ENCODE data around the gene FOXR2.

FOXR2 gene, protein sequence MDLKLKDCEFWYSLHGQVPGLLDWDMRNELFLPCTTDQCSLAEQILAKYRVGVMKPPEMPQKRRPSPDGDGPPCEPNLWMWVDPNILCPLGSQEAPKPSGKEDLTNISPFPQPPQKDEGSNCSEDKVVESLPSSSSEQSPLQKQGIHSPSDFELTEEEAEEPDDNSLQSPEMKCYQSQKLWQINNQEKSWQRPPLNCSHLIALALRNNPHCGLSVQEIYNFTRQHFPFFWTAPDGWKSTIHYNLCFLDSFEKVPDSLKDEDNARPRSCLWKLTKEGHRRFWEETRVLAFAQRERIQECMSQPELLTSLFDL

DNA sequence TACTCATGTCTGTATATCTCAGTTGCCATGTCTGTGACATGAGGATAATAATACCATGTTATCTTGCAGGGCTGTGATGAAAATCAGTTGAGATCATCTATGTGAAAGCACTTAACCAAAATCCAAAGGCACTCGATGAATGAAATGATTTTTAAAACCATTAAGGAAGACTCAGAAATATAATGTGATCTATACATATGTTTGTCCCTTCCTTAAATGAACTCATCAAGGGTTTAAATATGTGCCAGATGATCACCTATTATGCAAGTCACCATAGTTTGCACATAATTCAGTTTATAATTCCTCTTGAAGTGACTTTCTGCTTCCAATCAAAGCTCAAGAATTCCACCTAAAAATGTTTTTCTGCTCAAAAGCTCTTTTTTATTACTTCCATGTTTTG, at the start of gene FOXR2:
Gene FOXR2 (plus strand): TSS at position 301 of the 400 bp plus-strand sequence. CDS start 312 bp downstream, outside the sequence.
- no peak for DNase-seq (ENCODE audit: low read depth in 2 of 2)

DNA sequence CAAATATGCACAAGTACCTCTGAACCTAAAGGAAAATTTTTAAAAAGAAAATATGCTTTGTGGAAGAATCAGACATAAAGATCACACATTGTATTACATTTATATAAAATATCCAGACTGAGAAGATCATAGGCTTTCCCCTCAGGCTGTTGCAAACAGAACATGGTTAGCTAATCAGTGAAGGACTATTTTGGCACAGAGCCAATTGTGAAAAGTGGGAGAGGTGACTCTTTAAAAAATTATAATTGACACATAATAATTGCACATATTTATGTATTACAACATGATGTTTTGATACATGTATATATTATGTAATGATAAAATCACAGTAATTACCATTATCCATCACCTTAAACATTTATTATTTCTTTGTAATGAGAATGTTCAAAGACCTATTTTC, 44.1 kb upstream of the FOXR2 start:
- no peak for DNase-seq (ENCODE audit: low read depth in 2 of 2)

DNA sequence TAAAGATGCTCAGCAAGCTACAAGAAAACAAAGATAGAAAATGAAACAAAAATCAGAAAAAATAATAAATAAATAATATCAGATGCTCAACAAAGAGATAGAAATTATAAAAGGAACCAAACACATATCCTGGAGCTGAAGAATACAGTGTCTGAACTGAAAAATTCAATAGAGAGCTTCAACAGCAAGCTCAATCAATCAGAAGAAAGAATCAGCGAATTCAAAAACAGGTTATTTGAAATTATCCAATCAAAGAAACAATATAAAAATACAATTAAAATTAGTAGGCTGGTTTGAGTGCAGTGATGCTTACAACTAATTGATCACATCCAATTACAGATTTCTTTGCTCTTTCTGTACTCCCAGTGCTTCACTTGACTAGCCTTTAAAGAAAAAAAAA, 40.8 kb upstream of the FOXR2 start:
- no peak for DNase-seq (ENCODE audit: low read depth in 2 of 2)

DNA sequence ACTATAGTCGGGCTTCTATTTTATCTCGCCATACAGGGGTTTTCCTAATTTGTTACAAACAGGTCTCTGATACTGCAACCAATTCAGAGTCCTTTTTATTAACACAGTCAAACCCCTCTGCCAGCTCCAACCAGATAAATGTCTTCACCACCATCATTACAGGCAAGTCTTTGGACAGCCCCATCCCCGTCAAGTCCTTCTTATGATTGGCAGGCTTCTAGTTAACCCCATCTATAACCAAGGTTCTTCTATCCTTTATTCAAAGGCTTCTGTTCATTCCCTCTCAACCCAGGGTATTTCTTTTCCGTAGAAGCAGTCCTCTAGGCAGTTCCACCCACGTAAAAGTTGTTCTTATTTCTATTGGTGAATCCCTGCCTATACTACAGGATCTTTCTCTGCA, 29.9 kb upstream of the FOXR2 start:
- no peak for DNase-seq (ENCODE audit: low read depth in 2 of 2)

DNA sequence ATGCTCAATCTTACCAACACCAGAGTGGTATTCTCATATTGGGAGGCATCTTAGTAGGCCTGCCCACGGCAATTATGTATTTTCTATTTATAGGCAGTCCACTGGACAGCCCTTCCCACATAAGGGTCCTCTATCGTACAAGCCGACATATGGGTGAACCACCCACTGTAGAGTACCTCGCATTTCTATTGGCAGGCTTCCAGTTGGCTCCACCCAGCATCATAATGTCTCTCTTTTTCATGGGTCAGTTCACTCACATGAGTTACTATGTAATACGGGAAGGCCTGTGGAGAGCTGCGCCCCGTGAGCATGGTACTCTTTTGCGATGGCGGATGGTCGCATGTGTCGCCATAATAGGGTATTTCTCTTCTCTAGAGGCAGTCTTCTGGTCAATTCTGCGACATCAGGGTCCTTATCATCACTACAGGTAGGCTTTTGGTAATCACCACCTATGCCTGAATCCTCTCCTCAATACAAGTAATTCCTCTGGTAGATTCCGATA, 29.4 kb upstream of the FOXR2 start:
- DNase-seq (ENCODE audit: low read depth in 2 of 2): no peak

DNA sequence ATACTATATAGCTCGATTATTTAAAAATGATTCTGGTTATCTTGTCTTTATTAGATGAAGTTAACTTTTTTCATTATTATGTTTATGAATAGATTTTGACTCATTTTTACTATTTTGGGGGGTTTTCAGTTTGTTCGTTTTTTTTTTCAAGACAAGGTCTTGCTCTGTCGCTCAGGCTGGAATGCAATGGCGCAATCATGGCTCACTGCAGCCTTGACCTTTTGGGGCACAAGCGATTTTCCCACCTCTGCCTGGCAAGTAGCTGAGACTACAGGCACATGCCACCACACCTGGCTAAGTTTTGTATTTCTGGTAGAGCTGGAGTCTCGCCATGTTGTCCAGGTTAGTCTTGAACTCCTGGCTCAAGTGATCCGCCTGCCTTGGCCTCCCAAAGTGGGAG, 24.9 kb upstream of the FOXR2 start:
- no peak for DNase-seq (ENCODE audit: low read depth in 2 of 2)

DNA sequence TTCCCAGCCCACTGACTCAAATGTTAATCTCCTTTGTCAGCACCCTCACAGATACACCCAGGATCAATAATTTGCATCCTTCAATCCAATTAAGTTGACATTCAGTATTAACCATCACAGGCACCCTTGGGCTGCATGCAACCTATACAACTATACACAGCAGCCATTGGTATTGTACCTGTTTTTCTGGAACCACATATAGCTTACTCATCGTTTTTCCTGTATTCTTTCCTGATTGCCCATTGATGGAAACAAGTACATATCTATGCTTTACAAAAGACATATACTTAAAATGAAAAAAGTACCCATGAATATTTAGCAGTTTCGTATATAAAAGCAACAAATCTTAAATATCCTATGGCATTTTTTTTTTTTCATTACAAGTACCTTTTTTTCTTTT, 3.7 kb upstream of the FOXR2 start:
- no peak for DNase-seq (ENCODE audit: low read depth in 2 of 2)

DNA sequence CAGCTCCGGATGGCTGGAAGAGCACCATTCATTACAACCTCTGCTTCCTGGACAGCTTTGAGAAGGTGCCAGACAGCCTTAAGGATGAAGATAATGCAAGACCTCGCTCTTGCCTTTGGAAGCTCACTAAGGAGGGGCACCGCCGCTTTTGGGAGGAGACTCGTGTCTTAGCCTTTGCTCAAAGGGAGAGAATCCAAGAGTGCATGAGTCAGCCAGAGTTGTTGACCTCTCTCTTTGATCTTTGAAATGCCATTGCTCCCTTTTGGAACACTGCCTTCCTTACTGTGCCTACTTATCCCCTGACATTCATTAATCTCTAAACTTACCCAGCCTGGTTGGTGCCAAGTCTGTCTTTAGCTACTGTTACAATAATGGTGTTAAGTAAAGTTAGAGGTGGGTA, 1.2 kb downstream of the FOXR2 start:
- DNase-seq (ENCODE audit: low read depth in 2 of 2): no peak

DNA sequence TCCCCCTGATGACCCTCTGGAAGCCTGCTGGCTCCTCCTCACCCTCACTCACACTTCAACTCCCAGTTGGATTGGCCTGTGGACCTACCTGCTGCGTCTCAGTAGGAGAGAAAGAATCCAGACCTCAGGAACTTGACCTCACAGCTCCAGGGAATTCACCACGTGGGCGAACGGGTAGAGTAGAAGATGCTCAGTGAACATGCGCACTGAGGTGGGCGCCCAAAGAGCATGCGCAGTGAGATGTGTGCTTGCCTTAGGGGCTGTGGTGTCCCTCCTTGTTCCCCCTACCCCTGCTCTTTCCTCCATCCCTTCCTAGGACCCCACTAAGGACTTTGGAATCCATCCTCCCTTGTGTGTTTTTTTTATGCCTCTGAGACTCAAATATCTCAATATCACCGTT, 12.9 kb downstream of the FOXR2 start:
- no peak for DNase-seq (ENCODE audit: low read depth in 2 of 2)

DNA sequence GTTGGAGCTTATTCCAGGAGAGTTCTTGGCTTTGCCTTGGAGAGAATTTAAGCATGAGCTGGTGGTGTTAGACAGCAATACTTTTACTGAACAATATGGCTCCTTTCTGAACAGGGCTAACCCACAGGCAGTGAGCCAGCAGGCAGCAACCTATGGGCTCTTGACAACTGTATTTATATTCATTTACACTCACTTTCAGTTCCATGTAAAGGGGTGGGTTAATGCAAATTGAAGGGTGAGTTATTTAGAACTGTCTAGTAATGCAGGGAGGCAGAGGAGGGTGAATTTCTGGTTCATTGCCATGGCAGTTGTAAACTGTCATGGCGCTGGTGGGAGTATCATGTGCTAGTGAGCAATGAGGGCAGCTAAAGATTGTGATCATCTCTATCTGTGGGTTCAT, 15.7 kb downstream of the FOXR2 start:
- no peak for DNase-seq (ENCODE audit: low read depth in 2 of 2)

DNA sequence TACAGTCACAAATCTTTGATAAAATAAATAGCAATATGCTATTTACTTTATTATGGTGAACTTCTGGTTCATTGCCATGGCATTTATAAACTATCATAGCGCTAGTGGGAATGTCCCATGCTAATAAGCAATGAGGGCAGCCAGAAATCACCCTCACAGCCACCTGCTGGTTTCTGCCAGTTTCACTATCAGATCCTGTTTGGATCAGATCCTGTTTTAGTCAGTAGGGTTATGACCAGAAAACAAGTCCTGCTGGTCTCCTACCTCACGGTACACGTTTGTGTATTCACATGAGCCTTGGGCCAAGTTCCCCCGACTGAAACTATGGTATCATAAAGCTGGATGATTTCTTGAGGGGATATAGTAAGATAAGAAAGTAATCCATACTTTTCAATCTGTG, 17.7 kb downstream of the FOXR2 start:
- DNase-seq (ENCODE audit: low read depth in 2 of 2): no peak

DNA sequence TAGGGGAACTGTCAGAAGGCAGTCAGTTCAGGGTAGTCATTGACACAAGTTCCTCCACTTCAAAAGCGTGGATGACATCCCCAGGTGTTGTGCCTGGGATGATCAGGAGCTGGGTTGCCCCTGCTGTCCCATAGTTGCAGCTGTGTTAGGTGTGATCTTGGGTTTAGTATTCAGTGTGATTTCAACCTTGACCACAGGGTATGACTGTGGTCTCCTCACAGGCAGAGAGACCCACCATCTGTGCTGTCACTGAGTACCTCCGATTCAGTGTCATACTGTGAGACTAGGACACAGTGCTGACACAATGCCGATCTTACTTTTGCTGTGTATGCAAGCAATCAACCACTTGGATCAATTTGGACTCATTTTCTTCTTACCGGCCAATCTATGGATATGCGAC, 25.2 kb downstream of the FOXR2 start:
- no peak for DNase-seq (ENCODE audit: low read depth in 2 of 2)

DNA sequence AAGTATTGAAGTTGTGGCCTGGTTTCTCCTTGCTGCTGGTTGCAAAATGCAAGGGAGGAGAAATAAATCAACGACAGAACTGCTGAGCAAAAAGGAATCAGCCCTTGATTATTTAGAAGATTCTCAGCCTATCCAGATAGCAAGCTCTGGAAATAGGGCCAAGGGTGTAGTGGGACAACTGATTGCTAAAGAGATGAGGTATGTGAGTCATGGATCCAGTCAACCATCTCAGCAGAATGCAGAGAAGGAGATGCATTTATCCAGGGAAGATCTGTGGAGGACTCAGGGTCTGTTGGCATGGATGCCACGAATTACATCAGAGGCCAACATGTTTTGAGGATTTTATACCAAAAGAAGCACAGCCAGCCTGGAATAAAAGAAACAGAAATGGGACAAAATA, 36.7 kb downstream of the FOXR2 start:
- no peak for DNase-seq (ENCODE audit: low read depth in 2 of 2)

DNA sequence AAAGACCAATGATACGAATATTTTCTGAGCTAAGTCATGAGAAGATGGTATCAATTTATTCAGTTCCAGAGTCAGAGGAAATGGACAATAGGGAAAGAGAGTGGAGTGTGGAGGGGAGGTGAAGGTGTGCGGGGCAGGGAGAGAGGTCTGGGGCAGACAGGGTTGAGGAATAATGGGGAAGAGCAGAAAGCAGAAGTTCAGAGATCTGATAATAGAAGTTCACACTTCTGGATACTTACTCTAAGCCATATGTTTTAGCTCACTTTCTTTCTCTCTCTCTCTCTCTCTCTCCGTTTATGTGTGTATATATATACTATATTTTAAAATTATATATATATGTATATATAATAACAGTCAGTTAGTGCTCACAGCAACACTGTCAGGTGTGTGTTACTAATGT, 40.4 kb downstream of the FOXR2 start:
- DNase-seq (ENCODE audit: low read depth in 2 of 2): no peak

DNA sequence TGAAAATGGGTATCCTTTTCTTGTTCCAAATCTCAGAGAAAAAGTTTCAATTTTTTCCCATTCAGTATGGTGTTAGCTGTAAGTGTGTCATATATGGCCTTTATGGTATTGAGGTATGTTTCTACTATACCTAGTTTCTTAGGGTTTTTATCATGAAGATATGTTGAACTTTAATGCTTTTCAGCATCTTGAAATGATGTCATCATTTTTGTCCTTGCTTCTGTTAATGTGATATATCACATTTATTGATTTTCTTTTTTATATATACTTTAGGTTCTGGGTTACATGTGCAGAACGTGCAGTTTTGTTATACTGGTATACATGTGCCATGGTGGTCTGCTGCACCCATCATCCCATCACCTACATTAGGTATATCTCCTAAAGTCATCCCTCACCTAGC, 44.9 kb downstream of the FOXR2 start:
- DNase-seq (ENCODE audit: low read depth in 2 of 2): no peak
